Tibial artery (tissue), 4 donors: Measurements from ENCODE around the gene CLCA4.

ENCODE experiments used
- DNase-seq, 2 donors: peaks; one replicate each; pipeline ENCODE4 v3.0.0-alpha.2; 2019
- H3K27ac ChIP-seq, 2 donors: fragments of 200-600 bp; sonication (generic) in 1 of 2; 1 replicate in 1 of 2; 2 replicates in 1 of 2; pipeline ENCODE4 v1.5.1; 2018 to 2019; ENCODE audit warnings: mild to moderate bottlenecking in 1 of 2
- H3K27me3 ChIP-seq, 2 donors: fragments of 200-600 bp; sonication (generic) in 1 of 2; one replicate each; pipeline versions ENCODE4 v1.5.1 to v1.6.0; 2016 to 2019
- H3K36me3 ChIP-seq, 3 donors: fragments of 200-600 bp; sonication (generic) in 2 of 3; one replicate each; pipeline ENCODE4 v1.5.1; 2016 to 2019; ENCODE audit warnings: mild to moderate bottlenecking in 2 of 3
- H3K4me1 ChIP-seq, 4 donors: fragments of 200-600 bp; sonication (generic) in 2 of 4; 1 replicate in 3 of 4; 2 replicates in 1 of 4; pipeline ENCODE4 v1.5.1; 2016 to 2019
- H3K4me3 ChIP-seq, 2 donors: fragments of 200-600 bp; sonication (generic) in 1 of 2; 1 replicate in 1 of 2; 2 replicates in 1 of 2; pipeline ENCODE4 v1.5.1; 2018 to 2019; ENCODE audit warnings: mild to moderate bottlenecking in 2 of 2
- H3K9me3 ChIP-seq, 3 donors: fragments of 200-600 bp; sonication (generic) in 1 of 3; one replicate each; pipeline ENCODE4 v1.5.1; 2016 to 2019
- CTCF ChIP-seq, 2 experiments: fragments of 200-600 bp in 1 of 2; fragments of 450-650 bp in 1 of 2; IDR thresholded peaks; one replicate each; pipeline ENCODE4 v1.5.1; 2017 to 2019; ENCODE audit warnings: antibody characterized with exemption in 2 of 2, mild to moderate bottlenecking in 1 of 2, moderate library complexity in 1 of 2
- intact Hi-C: fragments of 100-400 bp; cut with DNase I; formaldehyde crosslinking; loops from one replicate; pipeline ENCODE4 v1.15.0; 2023; ENCODE audit warnings: low total_unique reads

Gene CLCA4

GRCh38 chr1:86502721-86503405, 44.0 kb upstream of the CLCA4 start:
- Histone ChIP-seq H3K27ac (no peak overlapping the region), H3K27me3 (peaks cover 0 to 4% of the 10 kb centered on the region in 2 donors), H3K4me3 (peak overlapping the region in 1 of 2 donors; percentile 19), H3K4me1 (peaks cover 0 to 6% (median 2%) of the 10 kb centered on the region in 4 donors), H3K36me3 (no peaks in the 10 kb centered on the region), H3K9me3 (no peaks in the 10 kb centered on the region)
- intact Hi-C loops: loop anchor here (10.0 kb wide), 1 partner anchor 128 kb away; no protein-coding TSS in a partner anchor
- DNase-seq: no peak
- TF ChIP-seq CTCF (IDR thresholded peaks at IDR 0.05): no peak

GRCh38 chr1:86503406-86504136, 43.3 kb upstream of the CLCA4 start:
- no peak overlapping the region for H3K27ac ChIP-seq
- no peak for DNase-seq
- peaks cover 0 to 6% (median 2%) of the 10 kb centered on the region in 4 donors for H3K4me1 ChIP-seq
- H3K36me3 ChIP-seq: no peaks in the 10 kb centered on the region
- H3K4me3 ChIP-seq: peak overlapping the region; percentile 22 to 23
- no peak for TF ChIP-seq CTCF (IDR thresholded peaks at IDR 0.05)
- no peaks in the 10 kb centered on the region for H3K9me3 ChIP-seq
- peaks cover 0 to 4% of the 10 kb centered on the region in 2 donors for H3K27me3 ChIP-seq
- intact Hi-C loops: loop anchor here (10.0 kb wide), 1 partner anchor 129 kb away; no protein-coding TSS in a partner anchor

GRCh38 chr1:86504137-86504479, 42.8 kb upstream of the CLCA4 start:
- intact Hi-C loops: loop anchor here (10.0 kb wide), 1 partner anchor 129 kb away; no protein-coding TSS in a partner anchor
- H3K36me3 ChIP-seq: no peaks in the 10 kb centered on the region
- no peaks in the 10 kb centered on the region for H3K9me3 ChIP-seq
- no peak overlapping the region for H3K27ac ChIP-seq
- no peak for DNase-seq
- H3K4me3 ChIP-seq: peak overlapping the region; percentile 22 to 23
- peaks cover 0 to 6% (median 2%) of the 10 kb centered on the region in 4 donors for H3K4me1 ChIP-seq
- no peak for TF ChIP-seq CTCF (IDR thresholded peaks at IDR 0.05)
- peaks cover 0 to 4% of the 10 kb centered on the region in 2 donors for H3K27me3 ChIP-seq

GRCh38 chr1:86504895-86505563, 41.8 kb upstream of the CLCA4 start:
- no peaks in the 10 kb centered on the region for H3K9me3 ChIP-seq
- TF ChIP-seq CTCF (IDR thresholded peaks at IDR 0.05): no peak
- intact Hi-C loops: loop anchor here (10.0 kb wide), 1 partner anchor 130 kb away; no protein-coding TSS in a partner anchor
- H3K36me3 ChIP-seq: no peaks in the 10 kb centered on the region
- peaks cover 0 to 6% (median 2%) of the 10 kb centered on the region in 4 donors for H3K4me1 ChIP-seq
- peaks cover 0 to 4% of the 10 kb centered on the region in 2 donors for H3K27me3 ChIP-seq
- no peak overlapping the region for H3K4me3 ChIP-seq
- no peak for DNase-seq
- no peak overlapping the region for H3K27ac ChIP-seq

- no peak overlapping the region for H3K27ac ChIP-seq
- no peak for DNase-seq
- H3K27me3 ChIP-seq: peaks cover 0 to 4% of the 10 kb centered on the region in 2 donors
- intact Hi-C loops: loop anchor here (10.0 kb wide), 1 partner anchor 131 kb away; no protein-coding TSS in a partner anchor
- H3K36me3 ChIP-seq: no peaks in the 10 kb centered on the region
- H3K9me3 ChIP-seq: no peaks in the 10 kb centered on the region
- TF ChIP-seq CTCF (IDR thresholded peaks at IDR 0.05): no peak
- peaks cover 0 to 6% (median 2%) of the 10 kb centered on the region in 4 donors for H3K4me1 ChIP-seq
- no peak overlapping the region for H3K4me3 ChIP-seq
Measured at GRCh38 chr1:86505564-86505902, 41.3 kb upstream of the CLCA4 start.
